ENCODE measurements around the gene NT5C3B.
"Not testable (repeated sequence)": the region's sequence is repeated elsewhere in the genome, so short reads cannot be mapped to it uniquely, and the experiment has no call there.

NT5C3B gene

GRCh38 chr17:41776262-41776900 lies 59.7 kb downstream of the NT5C3B start:
- H3K9me3 Mint-ChIP-seq, DNase-seq, H3K27ac Mint-ChIP-seq, H3K4me1 Mint-ChIP-seq, H3K36me3 Mint-ChIP-seq, CTCF ChIA-PET, H3K4me3 Mint-ChIP-seq: not testable (repeated sequence)
- peaks cover 13% of the 10 kb centered on the region for H3K27me3 Mint-ChIP-seq

- peaks cover 8% of the 10 kb centered on the region for H3K27me3 Mint-ChIP-seq
- no peak overlapping the region for H3K27ac Mint-ChIP-seq
- CTCF ChIA-PET = no interaction called here
- H3K36me3 Mint-ChIP-seq = no peaks in the 10 kb centered on the region
- DNase-seq = no peak
- no peaks in the 10 kb centered on the region for H3K9me3 Mint-ChIP-seq
- H3K4me1 Mint-ChIP-seq = no peaks in the 10 kb centered on the region
- H3K4me3 Mint-ChIP-seq = no peak overlapping the region
Observed at GRCh38 chr17:41775394-41776226, 60.4 kb downstream of the NT5C3B start.

All from activated naive CD4-positive, alpha-beta T cell treated with anti-CD3 and anti-CD28 coated beads, Interleukin-2, amount 10 ng/mL, durations not matched to agents 7 days and 5 days (primary cell).